ENCODE data around the gene ZNHIT1.
"Not testable (repeated sequence)": the region's sequence is repeated elsewhere in the genome, so short reads cannot be mapped to it uniquely, and the experiment has no call there.

ZNHIT1 gene

DNA sequence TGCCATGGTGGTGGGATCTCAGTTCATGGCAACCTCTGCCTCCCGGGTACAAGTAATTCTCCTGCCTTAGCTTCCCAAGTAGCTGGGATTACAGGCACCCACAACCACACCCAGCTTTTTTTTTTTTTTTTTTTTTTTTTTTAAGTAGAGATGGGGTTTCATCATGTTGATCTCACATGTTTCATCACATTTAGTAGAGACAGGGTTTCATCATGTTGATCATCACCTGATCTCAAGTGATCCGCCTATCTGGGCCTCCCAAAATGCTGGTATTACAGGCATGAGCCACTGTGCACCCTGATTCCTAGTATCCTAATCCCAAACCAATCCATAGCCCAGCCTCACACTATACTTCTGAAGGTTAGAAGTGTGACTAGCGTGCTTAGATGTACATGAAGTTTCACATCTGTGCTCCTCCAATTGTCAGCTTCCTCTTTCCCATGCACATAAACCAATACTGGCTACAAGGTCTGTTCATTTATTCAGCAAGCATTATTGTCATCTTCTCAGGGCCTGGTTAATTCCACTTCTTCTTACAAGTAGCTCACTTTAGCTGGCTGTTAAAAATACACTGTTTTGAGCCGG, 31.0 kb upstream of the ZNHIT1 start:
- DNase-seq (ENCODE audit: low read depth), result no peak

DNA sequence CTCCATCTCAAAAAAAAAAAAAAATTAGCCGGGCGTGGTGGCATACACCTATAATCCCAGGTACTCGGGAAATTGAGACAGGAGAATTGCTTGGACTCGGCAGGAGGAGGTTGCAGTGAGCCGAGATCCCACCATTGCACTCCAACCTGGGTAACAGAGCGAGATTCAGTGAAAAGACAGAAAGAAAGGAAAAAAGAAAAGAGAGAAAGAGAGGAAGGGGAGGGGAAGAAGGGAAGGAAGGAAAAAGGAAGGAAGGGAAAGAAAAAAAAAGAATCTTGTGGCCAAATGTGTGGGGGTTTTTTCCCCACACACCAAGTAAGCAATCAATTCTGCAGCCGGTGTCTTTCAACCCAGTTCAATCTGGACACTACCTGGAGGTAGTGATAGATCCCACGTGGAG, 28.9 kb upstream of the ZNHIT1 start:
- DNase-seq (ENCODE audit: low read depth), result no peak

DNA sequence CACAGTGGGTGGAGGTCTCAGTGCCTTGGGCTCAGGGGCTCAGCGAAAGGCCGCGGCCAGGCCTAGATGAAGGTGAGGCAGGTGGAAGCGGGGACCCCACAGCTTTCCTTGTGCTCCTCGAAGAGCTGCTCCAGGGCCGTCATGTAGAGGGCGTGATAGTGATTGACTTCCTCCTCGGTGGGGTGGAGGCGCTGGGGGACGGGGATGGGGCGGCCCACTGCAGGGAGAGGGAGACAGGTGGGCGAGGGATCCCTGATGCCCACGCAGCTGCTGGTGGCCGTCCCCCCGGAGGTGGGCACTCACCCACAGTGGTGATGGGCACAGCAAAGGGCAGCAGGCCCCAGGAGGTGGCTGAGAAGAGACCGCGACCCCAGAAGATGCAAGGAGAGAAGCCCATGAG, 22.1 kb upstream of the ZNHIT1 start:
- DNase-seq (ENCODE audit: low read depth), result no peak

DNA sequence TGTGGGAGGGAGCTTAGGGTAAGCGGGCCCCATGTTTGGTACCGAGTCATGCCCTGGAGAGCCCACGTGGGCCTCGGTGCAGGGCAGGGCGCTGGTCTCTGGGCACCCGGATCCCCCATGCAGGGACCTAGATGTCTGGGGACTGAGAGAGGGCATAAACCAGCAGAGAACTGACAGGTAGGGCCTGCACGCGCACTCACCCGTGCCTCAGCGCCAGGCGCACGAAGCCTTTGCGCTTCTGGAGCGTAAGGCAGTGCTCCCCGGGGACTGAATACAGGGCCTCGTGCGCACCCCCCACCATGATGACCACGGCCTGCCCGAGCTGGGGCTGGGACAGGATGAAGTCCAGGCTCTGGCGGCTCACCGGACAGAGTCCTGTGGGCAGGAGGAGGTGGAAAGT, 20.0 kb upstream of the ZNHIT1 start:
- DNase-seq (ENCODE audit: low read depth), result no peak

DNA sequence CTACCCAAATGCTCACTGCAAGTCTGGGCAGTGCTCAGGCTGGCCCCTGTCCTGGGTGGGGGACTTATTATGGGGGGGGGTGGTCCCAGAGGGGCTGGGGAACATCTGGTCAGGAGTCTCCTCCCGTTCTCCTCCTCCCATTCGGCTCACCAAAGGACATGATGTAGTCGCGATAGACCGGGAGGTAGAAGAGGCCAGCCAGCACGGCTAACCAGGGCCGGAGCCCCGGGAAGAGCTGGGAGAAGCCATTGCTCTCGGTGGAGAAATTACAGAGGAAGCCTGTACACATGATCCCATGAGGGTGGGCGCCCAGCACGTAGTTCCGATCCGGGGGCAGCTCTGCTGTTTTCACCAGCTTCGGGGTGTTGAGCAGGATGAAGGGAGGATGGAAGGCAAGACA, 19.5 kb upstream of the ZNHIT1 start:
- DNase-seq (ENCODE audit: low read depth), result no peak

DNA sequence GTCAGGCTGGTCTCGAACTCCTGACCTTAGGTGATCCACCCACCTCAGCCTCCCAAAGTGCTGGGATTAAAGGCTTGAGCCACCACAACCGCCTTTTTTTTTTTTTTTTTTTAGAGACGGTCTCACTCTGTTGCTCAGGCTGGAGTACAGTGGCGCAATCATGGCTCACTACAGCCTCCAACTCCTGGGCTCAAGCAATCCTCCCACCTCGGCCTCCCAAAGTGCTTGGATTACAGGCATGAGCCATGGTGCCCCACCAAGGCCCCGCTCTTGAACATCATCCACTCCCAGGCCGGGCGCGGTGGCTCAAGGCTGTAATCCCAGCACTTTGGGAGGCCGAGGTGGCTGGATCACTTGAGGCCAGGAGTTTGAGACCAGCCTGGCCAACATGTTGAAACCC, 18.4 kb upstream of the ZNHIT1 start:
- DNase-seq (ENCODE audit: low read depth), result not testable (repeated sequence)

DNA sequence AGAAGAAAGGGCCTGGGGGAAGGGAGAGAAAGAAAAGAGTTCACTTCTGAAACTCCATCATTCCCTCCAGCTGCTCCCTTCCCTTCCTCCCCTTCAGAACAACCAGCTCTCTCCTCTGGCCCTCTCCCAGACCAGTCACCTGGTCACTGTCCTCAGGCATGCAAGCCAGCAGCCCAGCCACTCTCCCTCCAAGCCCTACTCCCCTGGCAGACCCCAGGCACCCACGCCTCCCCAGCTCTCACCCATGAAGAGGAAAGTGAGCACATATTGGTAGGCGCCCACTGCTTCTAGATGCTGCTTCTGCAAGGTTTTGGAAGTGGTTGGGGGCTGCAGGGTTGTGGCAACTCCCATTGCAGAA, 17.5 kb upstream of the ZNHIT1 start:
- no peak for DNase-seq (ENCODE audit: low read depth)

DNA sequence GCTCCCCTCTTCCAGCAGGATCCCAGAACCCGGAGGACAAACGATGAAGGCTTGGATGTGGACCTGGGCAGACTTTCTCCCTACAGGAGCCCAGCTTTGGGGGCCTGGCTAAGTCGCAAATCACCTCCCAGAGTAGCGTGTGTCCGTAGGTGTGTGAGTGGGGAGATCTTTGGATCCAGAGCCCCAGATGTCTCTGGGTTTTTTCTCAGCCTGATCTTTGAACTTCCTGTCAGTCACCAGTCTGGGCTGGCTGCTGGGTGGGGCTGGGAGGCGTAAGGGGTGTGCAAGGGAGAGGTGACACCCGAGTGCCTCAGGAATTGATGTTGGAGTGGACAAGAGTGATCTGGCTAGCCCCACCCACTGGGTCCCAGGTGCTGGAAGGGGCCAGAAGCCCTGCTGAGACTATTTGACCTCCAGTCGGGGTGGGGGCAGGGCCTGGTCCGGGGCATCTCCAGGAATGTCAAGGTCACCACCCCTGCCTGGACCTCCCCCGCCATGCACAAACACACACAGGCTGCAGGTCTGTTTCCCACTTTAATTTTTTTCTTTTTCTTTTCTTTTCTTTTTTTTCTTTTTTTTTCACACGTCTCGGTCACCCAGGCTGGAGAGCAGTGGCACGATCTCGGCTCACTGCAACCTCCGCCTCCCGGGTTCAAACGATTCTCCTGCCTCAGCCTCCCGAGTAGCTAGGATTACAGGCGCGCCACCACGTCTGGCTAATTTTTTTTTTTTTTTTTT, 16.9 kb upstream of the ZNHIT1 start, which contains the start of gene MOGAT3:
Gene MOGAT3 (minus strand): TSS at position 175 of the 738 bp plus-strand sequence. CDS start 182 bp downstream, outside the sequence.
- no peak for DNase-seq (ENCODE audit: low read depth)

DNA sequence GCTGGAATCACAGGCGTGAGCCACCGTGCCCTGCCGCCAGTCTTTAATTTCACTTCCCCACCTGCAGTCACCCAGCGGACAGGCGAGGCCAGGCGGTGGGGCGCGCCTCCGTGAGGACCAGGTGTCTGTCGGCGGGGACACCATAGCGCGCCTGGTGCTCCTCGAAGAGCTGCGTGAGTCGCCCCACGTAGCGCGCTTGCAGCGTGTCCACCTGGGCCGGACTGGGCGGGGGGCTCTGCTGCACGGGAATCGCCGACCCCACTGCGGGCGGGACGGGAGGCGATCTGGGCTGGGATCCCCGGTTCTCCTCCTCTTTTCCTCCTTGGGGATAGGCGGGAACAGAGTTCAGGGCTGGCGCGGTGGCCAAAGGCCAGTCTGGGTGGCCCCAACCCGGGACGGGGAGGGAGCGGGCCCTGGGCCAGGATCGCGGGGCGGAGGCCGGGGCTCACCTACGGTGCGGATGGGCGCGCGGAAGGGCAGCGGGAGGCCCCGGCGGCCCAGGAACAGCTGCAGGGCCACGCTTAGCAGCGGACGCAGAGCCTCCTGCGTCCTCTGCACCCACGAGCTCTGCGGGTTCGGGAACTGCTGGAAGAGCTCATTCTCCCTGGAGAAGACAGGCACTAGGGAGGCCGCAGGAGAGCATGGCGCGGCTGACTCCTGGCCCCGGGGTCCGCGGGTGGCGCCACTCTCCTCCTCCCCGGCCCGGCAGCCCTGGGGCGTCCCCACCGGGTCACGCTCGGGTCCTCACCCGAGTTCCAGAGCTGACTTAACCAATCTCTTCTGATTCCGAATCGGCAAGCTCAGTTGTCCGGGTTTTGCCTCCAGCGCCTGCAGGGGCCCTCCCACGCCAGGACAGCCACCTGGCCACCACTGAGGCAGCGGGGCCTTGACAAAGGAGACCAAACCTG, 16.0 kb upstream of the ZNHIT1 start:
- DNase-seq (ENCODE audit: low read depth), result no peak

DNA sequence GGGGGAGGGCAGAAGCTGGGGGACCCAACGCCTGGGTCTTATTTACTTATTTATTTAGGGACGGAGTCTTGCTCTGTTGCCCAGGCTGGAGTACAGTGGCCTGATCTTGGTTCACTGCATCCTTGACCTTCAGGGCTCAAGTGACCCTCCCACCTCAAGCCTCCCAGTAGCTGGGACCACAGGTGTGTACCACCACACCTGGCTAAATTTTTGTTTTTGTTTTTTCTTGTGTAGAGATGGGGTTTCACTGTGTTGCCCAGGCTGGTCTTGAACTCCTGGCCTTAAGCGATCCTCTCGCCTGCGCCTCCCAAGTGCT, 15.4 kb upstream of the ZNHIT1 start:
- no peak for DNase-seq (ENCODE audit: low read depth)

DNA sequence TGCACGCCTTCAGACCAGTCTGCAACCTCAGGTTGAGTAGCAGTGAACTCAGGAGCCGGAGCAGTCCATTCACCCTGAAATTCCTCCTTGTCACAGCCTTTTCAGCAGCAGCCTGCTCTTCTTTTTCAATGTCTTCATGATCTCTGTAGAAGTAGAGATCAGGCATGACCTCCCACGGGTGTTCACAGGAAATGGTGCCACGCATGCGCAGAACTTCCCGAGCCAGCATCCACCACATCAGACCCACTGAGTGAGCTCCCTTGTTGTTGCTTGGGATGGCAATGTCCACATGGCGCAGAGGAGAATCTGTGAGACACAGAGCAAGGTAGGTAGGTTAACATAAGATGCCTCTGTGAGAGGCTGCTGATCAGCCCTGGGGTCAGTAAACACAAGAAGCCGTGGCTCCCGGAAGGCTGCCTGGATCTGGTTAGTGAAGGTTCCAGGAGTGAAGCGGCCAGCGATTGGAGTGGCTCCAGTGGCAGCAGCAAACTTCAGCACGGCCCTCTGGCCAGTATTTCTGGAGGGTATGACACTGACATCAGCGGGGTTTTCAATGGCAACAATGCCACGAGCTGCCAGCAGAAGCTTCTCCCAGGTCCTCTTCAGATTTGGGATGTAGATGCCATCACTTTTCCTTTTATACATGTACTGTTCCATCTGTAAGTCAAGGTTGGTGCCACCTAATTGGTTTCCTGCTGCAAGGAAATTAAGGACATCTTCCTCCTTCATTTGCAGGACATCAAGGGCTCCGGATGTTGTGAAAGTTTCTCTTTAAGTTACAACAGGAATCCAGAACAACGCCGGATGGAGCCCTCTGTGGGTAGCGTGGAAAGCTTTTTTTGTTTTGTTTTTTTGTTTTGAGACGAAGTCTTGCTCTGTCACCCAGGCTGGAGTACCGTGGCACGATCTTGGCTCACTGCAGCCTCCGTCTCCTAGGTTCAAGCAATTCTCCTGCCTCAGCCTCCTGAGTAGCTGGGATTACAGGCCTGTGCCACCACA, 13.9 kb upstream of the ZNHIT1 start:
- DNase-seq (ENCODE audit: low read depth), result not testable (repeated sequence)

DNA sequence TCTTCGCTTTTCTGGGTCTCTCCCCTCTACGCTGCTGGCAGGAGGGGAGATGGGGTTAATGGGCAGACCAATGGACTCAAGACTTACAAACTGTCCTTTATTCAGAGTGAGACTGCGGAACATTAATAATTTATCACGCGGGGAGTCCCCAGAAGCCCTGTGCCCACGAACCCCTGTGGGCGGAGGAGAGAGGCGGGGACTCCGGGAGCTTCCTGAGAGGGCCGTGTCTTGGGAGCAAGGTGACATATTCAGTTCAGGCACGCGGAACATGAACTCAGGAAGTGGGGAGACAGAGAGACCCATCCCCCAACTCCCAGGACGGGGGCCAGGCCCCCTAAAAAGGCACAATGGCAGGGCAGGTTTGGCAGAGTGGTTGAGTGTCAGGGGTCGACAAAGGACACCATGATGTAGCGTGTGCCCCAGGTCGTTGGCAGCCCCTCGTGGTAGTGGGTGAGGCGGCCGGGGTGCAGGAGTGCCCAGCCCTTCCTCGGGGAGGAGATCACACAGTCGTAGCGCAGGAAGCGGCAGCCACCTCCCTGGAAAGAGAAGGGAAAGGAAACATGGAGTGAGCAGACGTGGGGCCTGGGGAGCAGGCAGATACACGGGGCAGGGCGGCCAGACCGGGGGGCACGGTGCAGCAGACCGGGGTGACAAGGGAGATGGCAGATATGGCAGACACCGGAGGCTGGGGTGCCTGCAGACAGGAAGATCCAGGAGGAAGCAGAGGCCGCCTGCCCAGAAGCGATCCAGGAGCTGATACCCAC, 11.9 kb upstream of the ZNHIT1 start:
- no peak for DNase-seq (ENCODE audit: low read depth)

DNA sequence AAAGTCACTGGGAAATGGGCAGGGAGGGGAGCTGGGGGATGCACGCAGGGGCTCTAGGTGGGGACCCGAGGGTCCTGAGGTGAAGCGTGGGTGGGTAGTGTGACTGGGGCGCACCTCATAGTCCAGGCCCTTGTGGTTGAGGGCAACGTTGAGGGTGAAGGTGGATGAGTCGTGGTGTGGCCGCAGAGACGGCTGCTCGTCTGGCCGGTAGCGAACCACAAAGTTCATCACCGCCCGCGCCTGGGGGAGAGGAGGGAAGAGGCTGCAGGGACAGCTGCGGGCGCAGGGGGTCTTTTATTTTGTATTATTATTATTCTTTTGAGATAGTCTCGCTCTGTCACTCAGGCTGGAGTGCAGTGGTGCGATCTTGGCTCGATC, 11.3 kb upstream of the ZNHIT1 start:
- no peak for DNase-seq (ENCODE audit: low read depth)

DNA sequence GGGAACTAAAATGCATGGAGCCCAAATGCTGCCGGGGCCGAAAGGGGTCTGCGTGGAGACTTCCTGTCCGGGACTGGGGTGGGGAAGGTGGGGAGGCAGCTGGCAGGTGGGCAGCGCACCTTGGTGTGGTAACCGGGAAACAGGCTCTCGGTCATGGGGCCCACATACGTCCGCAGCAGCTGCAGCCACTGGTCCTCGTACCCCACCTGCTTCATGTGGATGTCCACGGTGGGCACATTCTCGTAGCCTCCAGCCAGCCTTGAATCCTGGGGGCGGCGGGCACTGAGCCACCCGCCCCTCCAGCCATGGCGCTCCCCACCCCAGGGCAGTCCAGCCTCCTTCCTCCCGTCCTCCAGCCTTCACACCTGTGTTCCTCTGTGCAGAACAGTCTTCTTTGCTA, 10.5 kb upstream of the ZNHIT1 start:
- DNase-seq (ENCODE audit: low read depth), result no peak

DNA sequence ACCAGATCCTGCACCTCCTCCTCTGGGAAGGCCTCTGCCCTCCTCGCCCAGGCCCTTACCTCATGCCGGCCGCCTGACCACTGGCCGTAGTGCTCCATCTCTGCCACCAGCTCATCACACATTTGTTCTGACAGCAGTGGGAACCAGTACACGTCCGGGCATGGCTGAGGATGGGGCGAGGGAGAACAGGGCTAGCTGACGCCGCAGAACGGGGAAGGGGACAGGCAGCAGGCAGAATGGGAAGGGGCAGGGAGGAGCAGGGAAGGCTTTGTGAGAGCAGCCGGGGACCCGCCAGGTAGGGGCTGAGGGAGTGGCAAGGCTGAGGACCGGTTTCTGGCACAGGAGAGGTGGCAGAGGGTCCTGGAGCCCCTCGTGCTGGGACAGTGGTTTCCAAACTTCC, 9.2 kb upstream of the ZNHIT1 start:
- no peak for DNase-seq (ENCODE audit: low read depth)

DNA sequence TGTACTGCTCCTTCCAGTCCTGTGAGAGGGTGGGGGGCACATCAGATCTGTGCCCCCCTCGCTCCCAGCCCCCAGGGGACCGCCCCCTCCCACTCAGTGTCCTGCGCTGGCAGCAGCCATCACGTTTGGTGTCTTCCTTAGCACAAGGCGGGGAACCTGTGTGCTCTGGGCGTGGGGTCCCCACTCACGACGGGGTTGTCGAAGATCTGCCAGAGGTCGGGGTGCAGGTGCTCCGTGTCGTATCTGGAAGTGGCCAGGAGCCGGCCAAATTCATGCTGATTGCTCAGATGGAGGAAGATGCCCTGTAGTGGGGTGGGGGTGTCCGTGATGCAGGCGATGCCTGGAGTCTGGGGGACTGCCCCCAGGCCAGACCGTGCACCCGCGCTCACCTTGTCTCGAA, 7.8 kb upstream of the ZNHIT1 start:
- no peak for DNase-seq (ENCODE audit: low read depth)

DNA sequence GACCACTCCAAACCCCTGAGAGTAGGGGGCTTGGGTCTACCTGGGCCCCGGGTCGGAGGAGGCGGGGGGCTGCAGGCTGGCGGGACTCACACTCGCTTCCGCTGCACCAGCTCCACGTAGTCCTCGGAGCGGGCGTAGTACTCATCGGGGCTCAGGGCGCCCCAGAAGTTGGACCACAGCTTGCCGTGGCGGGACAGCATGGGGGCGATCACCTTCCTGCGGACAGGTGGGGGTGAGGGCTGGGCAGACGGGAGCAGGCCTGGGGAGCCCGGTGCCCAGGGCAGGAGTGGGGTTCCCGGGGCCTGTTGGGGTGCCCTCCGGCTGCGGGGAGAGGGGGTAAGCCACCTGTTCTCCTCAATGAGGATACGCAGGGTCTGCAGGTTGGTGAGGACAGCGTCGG, 6.5 kb upstream of the ZNHIT1 start:
- DNase-seq (ENCODE audit: low read depth), result no peak

DNA sequence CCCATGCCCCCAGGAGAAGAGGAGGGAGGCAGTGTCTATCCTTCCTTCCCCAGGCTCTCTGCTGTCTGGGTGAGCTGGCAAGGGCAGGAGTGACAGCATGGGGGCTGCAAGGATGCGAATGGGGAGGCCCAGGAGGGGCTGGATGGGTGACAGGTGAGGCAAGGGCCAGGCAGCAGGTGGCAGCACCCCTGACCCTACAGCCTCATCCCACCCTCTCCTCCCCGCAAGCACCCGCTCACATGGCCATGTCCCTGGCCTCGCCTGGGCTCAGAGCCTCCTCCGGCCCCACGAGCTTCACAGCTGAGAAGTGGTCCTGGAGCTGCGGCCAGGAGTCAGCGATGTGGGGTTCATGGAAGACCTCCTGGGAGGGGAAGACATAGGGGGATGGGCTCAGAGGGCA, 6.0 kb upstream of the ZNHIT1 start:
- no peak for DNase-seq (ENCODE audit: low read depth)

DNA sequence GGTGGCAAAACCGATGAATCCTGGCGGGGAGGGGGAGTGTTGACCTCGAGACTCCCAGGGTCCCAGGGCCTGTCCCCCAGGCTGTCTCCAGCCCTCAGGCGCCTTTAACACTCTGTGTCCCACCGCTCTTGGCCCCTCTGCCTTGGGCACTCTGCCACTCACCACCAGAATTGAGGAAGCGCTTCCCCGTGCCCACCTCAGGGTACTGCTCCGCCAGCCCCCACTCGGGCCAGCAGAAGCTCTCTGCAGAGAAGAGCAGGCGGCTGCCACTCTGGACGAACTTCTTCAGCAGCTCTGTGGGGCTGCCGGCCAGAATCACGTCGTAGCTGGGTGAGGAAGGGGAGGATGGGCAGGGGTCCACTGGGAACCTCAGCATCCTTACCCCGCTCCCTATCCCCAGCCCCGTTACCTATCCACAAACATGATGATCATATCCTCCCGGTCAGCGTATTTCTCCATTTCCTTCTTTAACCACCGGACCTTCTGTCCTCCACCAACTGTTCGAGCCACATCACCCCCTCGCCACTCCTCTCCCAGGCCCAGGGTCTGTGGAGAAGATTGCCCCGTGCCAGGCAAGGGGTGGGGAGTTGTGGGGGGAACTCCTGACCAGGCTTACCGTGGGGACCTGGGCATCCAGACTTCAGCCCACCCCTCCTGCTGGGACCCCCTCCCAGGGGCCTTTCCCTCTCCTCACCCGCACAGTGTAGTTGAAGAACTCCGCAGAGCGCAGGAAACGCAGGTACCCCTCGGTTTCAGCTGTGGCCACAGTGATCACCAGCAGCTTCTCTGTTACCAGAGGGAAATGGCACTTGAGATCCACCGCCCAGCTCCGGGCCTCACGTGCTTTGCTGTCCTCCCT, 1.7 kb upstream of the ZNHIT1 start:
- no peak for DNase-seq (ENCODE audit: low read depth)

DNA sequence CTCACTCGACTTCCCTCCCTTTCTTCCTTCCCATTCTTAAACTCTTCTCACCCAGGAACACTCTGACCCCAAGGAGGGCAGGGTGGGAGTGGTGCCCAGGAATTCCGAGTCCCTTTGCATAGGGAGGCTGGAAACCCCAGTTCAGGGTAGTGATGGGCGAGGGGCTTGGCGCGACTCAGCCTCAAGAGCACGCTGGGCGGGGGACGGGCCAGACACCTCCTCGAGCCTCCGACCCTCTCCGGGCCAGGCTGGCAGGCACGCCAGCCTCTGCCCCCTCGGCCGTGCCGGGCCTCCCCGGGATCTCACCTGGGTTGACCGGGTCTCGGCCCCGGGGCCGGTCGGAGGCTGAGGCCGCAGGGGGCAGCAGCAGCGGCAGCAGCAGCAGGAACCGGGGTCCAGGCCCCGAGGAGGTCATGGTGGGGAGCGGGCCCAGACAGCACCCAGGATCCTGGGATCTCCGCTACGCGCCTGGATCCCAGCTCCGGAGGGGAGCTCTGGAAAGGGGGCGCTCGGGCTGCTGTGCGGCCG, 1.0 kb upstream of the ZNHIT1 start:
- DNase-seq (ENCODE audit: low read depth), result no peak

Measured in non-pigmented ciliary epithelial cell (primary cell).